PC-9 (cell line): ENCODE results near the gene ACBD6.

ENCODE experiments used
- CTCF ChIP-seq: fragments of 200-600 bp; sonication (generic); conservative IDR thresholded peaks from 2 replicates; pipeline ENCODE4 v1.6.1; 2017; ENCODE audit warnings: mixed run types, antibody characterized with exemption, mild to moderate bottlenecking, moderate library complexity
- EZH2 ChIP-seq: fragments of 200-600 bp; sonication (generic); IDR thresholded peaks from 2 replicates; pipeline ENCODE4 v1.8.0; 2017; ENCODE audit warnings: antibody characterized with exemption, low read depth

- no peak for TF ChIP-seq CTCF
- TF ChIP-seq EZH2: no peak
These were observed 254.2 kb downstream of the ACBD6 start for GRCh38 chr1:180248176-180248575.
